HT1080 (cell line): ENCODE data around the gene TSHZ2. TPM values are rescaled to one million over a fixed set of nuclear protein-coding genes. Genes with fewer than 3 reads are reported as not detected.
"Not testable (repeated sequence)": the region's sequence is repeated elsewhere in the genome, so short reads cannot be mapped to it uniquely, and the experiment has no call there.

Experiments used
- DNase-seq: peaks from one replicate; pipeline ENCODE4 v3.0.0-alpha.2; 2015; ENCODE audit warnings: low read depth
- total RNA-seq: library from RNA; depleted of rRNA; stranded (reverse); fragments of >200 nt; shearing (Covaris generic); gene quantifications from 2 replicates; pipeline ENCODE4 v1.2.3, GENCODE V29; 2014

TSHZ2 gene
- total RNA-seq, 1 experiment from 2014 or later = not detected

DNA sequence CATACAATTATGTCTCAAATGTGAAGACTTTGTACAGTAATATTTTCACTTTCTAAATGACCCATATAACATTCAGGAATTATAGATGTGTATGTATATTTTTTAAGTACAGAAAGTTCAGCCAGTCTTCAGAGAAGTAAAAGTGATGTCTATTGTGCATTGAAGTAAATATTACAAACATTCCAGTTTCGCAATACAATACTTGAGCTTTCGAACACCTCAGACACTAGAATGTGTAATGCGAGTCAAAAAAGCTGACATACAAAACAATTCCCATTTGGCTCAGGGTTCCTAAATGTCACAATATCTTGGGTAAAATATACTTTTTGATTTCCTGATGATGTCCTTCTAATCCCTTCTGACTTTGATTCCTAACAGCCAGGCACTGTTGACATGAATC is 520.1 kb downstream of the TSHZ2 start:
- no peak for DNase-seq

DNA sequence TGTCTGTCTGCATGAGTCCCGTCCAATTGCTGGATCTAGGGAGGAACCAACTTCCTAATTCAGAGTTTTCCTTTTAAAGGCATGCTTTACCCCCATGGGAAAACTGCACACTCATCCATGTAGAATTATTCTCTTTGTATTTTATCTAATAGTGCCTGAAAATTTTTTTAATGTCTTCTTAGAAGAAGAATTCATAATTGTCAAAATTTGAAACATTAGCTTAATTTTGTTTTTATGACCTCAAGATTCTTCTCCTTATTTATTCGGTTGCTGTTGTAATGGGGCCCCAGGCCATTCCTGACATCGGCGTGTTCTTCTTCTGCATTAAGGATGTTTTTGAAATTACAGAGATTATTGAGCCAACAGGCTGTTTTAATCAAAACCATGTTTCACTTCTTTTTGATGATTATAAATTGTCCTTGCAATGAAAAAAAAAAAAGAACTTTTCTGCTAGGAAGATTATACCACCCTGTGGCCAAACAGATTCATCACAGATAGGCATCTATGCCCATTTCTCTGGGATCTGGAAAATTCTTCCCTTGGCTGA is 521.2 kb downstream of the TSHZ2 start:
- DNase-seq = no peak

DNA sequence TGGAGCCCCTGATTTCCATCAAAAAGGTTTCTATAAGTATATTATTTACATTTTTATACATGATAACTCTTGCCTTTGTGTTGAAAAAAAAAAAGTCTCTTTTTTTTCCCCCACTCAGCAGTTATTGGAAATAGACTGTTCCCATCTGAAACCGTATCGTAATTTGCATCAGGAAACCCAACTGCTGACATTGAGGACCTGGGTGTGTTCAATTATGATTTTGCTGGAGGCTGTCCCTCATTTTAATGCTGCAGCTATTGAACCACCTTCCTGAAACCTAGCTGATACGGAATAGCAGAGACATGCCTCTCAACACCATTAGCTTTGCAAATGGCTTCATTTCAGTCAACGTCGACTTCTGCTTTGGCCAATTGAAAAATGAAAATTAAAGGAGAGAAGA is 522.6 kb downstream of the TSHZ2 start:
- DNase-seq = no peak

DNA sequence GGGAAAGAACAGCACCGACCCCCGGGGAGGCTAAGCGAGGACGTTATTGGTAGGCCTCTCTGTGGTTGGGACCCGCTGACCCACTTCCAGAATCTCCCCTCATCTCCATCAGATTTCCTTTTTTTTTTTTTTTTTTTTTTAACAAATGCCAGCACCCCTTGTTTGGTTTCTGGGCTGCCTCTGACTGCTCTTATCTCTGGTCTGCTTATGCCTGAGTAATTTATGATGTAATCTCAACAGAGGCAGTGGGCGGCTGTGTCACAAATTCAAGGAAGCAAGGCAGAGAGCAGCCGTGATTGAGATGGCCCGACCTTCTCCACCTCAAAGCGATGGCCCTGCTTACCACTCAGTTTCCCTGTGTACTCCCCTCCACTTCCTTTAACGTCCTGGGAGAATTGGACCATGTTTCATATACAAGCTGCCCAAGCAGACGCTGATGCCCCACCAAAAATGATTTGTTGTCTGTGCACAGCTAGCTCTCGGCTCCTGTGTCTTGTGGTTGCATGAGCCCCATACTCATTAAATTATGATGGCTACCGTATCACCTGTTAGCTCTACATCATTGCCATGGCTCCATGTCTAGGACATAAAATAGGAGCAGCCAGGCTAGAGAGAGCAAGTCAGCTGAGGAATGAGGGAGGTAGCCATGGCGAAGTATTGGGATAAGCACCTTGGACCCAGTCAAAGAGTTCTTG is 523.4 kb downstream of the TSHZ2 start:
- no peak for DNase-seq

DNA sequence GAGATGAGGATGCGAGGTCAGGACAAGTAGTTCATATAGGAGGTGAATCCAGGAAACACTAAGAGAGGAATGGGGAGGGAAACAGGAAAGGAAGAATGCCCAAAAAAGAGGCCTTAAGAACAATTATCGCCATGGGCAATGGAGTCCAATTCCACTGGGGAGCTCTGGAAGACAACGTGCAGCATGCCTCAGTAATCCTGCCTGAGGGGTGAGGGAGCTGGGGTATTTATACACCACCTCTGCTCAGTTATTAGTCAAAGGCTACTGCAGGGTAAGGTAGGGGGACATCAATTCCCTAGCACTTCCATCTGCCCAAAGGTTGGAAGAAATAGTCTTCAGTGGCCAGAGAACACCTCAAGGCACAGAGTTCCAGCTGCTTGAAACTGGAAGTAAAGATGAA is 525.1 kb downstream of the TSHZ2 start:
- DNase-seq = no peak

DNA sequence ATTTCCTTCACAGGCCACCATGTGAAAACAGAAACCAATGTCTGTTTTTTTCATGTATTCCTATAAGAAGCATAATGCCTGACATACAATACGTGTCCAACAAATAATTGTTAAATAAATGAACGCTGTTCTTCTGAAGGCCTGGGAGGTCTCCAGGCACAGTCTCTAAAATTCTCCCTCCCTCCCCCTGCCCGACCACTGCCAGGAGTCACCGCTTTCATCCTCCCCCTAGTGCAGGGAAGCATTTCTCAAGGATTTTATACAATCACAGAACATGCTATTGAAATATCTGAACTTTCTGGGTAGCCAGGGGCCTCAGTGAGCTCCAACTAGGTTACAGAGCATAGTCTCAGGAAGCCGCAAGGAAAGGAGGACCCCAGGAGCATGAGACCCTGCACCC is 526.2 kb downstream of the TSHZ2 start:
- no peak for DNase-seq

DNA sequence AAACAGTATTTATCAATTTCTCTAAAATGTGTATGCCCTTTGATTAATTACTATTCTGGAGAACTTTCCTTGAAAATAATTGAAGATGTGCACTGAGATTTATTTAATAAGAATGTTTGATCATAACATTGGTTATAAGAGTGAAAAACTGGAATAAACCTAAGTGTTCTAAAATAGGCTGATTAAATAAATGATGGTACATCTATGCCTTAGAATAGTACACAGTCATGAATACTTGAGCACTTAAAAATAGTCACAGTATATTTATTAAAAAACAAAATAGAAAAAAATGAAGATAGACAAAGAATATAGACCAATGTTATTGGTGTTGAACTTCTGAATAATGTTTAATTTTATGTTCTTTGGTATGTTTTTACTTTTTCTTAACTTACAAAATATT is 528.5 kb downstream of the TSHZ2 start:
- no peak for DNase-seq

DNA sequence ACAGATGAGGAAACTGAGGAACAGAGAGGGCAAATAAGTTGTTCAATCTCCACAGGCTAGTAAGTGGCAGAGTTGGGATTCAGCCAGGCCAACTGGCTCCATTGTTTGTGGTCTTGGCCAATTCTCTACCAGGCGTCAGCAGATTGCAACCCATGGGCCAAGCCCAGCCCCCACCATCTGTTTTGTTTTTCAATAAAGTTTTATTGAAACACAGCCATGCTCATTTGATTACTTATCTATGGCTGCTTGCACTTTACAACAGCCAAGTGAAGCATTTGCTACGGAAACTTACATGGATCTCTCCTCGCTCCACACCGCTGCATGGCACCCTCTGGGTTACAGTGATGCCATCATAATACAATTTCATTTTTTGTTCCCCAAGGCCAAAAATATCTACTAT is 530.7 kb downstream of the TSHZ2 start:
- no peak for DNase-seq

DNA sequence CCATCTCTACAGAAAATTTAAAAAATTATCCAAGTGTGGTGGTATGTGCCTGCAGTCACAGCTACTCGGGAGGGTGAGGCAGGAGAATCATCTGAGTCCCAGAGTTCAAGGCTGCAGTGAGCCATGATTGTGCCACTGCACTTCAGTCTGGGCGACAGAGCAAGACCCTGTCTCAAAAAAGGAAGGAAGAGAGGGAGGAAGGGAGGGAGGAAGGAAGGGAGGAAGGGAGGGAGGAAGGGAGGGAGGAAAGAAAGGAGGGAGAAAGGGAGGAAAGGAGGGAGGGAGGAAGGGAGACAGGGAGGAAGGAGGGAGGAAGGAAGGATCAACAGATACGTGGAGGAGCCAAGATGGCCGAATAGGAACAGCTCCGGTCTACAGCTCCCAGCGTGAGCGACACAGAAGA is 531.4 kb downstream of the TSHZ2 start:
- DNase-seq = no peak

DNA sequence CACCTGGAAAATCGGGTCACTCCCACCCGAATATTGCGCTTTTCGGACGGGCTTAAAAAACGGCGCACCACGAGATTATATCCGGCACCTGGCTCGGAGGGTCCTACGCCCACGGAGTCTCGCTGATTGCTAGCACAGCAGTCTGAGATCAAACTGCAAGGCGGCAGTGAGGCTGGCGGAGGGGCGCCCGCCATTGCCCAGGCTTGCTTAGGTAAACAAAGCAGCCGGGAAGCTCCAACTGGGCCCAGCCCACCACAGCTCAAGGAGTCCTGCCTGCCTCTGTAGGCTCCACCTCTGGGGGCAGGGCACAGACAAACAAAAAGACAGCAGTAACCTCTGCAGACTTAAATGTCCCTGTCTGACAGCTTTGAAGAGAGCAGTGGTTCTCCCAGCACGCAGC is 531.9 kb downstream of the TSHZ2 start:
- not testable (repeated sequence) for DNase-seq

DNA sequence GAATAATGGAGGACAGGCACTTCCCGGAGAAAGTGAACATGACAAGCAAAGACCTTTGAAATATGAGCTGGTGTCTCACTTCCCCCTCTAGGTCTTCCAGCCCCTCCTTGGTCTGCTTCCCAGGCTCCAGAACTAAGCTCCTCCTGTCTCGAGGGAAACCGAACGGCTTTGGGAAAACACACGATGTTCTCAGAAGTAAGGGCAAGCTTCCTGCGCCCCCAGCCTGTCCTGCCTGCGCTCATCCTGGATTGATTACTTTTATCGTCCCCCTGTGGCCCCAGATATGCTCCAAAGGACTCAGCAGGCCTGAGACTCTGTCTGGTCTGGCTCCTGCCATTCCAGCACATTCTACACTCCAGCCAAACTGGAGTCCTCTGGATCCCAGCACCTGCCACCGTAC is 538.1 kb downstream of the TSHZ2 start:
- peak; percentile 21 for DNase-seq

DNA sequence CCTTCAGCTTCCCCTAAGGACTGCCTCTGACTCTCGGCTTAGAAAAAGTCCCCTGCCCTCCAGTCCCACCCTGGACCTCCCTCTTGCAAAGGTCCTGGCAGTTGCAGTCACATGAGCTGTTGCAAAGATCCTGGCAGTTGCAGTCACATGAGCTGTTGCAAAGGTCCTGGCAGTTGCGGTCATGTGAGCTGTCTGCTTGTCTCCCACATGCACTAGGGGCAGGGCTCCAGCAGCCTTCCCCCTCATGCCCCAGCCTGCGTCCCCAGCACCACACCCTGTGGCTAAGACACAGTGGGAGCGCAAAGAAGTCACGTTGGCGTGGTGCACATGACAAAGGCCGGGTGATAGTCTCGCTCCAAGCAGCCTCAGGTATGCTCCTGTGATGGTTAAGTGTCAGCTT is 538.5 kb downstream of the TSHZ2 start:
- no peak for DNase-seq

DNA sequence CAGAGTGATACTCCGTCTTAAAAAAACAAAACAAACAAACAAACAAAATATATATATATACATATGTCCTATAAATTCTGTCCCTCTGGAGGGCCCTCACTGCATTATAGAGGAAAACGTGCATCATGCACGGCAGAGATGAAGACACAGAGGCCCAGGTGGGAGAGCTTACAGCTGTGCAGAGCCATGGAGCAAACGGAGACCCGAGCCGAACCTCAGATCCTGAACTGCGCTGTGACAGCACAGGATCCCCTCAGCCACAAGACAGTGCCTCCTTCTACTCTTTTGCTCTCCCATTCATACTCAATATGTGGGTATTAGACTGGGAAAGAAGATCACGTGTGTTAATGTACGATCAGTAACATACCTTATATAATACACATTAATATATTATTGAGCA is 539.9 kb downstream of the TSHZ2 start:
- DNase-seq = no peak

DNA sequence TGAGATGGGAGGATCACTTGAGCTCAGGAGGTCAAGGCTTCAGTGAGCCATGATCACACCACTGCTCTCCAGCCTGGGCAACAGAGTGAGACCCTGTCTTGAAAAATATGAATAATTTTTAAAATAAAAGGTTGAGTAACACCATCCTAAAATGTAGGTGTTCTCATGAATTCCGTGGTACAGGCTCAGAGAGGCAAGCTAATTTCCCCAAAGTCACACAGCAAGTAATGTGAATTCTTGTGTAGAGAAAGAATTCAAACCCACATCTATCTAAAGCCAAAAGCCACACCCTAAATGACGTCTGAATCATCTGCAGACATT is 541.0 kb downstream of the TSHZ2 start:
- no peak for DNase-seq

DNA sequence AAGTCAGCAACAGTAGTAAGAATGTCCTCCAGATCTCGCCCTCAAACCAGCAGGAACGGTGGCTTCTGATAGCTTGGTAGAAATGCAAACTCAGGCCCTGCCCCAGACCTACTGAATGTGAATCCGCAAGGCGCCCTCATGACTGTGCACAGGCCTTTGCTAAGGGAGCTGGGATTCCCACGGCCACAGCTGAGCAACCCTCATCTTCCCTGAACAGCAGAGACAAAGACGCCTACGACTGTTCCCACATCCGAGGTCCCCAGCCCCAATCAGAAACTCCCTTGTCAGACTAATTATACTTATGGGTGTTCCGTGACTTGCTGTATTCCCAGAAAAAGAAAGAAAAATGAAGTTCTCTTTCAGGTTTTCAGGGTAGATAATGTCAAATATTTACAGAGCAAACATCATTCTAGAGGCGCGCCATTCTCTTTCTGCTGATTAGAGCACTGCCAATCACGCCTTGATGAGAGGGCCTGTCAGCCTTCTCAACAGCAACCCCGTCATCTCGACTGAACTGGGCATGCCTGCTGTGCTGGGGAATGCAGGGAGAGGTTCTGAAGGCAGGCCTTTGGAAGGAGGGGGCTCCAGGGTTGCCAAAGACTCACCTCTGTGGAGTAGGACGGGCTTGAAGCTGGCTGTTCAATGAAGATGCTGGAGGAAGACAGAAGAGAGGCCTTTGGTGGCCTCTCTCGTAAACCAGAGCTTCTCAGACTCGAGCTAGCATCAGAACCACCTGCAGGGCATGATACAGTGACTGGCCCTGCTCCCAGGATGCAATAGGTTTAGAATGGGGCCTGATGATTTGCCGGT is 541.5 kb downstream of the TSHZ2 start:
- DNase-seq = no peak

DNA sequence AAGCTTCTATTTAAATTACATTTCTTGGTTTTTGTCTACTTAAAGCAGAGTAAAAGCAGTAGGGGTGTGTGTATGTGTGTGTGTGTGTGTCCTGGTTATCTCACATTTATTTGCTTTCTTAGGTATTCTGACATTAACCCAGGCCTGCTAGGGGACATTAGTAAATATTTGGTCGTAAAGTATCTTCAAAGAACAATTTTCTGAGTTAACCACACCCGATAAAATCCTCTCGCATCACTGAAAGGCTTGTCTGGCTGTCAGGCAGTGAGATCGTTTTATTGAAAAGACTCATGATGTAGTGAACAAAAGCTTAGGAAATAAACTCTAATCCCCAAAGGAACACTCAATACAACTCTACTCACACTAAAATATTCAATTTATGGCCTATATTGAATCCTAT is 543.6 kb downstream of the TSHZ2 start:
- no peak for DNase-seq

DNA sequence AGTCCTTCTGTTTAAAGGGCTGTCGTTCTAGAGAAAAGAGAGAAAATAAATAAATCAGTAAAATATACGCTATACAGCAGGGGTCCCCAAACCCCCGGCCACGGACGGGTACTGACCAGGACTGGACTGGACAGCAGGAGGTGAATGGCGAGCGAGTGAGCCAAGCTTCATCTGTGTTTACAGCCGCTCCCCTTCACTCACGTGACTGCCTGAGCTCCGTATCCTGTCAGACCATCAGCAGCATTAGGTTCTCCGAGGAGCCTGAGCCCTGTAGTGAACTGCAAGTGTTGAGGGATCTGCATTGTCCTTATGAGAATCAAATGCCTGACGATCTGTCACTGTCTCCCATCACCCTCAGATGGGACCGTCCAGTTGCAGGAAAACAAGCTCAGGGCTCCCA is 545.0 kb downstream of the TSHZ2 start:
- peak; percentile 34 for DNase-seq

DNA sequence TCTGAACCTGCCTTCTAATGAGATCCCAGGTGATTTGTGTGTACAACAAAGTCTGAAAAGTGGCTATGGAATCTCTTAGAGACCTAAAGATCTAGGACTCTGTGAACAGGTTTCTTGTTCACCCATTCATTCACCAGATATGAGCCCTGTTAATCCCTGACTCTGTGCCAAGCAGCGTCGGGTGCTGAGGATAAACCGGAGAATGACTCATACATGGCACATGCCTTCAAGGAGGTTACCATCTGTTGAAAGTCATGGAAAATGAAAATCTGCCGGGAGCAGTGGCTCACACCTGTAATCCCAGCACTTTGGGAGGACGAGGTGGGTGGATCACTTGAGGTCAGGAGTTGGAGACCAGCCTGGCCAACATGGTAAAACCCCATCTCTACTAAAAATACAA is 549.3 kb downstream of the TSHZ2 start:
- DNase-seq = peak; percentile 63

DNA sequence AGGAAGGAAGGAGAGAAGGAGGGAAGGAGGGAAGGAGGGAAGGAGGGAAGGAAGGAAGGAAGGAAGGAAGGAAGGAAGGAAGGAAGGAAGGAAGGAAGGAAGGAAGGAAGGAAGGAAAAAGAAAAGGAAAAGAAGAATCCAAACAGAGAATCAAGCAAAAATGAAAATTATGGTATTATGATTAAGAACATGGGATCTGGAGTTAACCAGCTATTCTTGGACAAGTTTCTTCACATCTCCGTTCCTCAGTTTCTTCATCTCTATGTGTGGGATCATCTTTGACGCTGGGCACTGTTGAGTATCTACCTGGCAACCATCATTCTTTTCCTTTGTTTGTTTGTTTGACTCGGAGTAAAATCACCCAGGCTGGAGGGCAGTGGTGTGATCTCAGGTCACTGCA is 549.9 kb downstream of the TSHZ2 start:
- no peak for DNase-seq

DNA sequence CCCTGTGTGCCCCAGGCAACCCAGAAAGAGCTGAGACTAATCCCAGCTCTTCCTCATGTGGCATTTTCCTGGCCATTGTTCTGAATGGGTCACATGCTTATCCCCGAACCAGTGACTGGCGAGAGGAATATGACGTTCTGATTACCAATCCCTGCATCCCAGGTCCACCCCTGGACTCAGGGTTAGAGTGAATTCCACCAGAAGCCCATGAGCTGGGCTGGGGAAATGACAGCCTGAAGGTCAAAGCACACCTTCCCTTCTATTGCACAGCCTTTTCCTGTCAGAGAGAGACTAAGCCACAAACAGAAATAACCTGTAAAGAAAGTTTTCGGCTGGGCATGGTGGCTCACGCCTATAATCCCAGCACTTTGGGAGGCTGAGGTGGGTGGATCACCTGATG is 550.5 kb downstream of the TSHZ2 start:
- no peak for DNase-seq

DNA sequence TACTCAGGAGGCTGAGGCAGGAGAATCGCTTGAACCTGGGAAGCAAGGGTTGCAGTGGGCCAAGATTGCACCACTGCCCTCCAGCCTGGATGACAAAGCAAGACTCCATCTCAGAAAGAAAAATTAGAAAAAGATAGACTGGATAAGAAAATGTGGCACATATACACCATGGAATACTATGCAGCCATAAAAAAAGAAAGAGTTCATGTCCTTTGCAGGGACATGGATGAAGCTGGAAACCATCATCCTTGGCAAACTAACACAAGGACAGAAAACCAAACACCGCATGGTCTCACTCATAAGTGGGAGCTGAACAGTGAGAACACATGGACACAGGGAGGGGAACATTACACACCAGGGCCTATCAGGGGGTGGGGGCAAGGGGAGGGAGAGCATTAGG is 551.5 kb downstream of the TSHZ2 start:
- DNase-seq = not testable (repeated sequence)

DNA sequence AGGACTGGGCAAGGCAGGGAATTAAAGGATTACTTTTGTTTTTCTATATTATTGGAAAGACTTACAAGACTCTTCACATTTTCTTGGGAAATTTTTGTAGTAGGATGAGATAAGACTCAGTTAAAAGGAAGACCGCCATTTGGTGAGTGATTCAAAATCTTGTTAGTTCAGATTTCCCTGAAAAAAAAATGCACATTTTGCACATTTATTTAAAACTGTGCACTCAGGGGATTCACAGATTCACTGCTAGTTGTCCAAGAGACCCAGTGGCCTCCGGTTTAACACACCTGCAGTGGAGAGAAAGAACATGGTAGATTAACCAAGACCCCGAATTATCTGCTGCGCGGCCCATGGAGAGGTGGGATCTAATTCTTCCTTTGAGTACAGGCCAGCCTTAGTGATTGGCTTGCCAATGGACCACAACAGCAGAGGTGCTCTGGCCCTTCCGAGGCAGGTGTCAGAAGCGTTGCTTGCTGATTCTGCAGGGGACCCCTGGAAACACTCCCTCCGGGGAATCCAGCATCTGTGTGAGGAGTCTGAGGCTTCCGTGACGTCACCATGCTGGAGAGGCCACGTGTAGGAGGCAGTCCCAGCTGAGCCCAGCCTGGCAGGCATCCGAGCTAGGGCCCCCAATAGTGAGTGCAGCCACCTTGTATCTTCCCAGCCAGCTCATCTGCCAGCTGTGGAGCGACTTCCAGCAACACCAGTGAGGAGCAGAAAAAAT is 552.6 kb downstream of the TSHZ2 start:
- DNase-seq = no peak
